ENCODE results near the gene VTI1A. TPM values are rescaled to one million over a fixed set of nuclear protein-coding genes. Genes with fewer than 3 reads are reported as not detected.

Gene VTI1A
- total RNA-seq, 1 donor from 2014 or later, result 35.2 TPM

DNA sequence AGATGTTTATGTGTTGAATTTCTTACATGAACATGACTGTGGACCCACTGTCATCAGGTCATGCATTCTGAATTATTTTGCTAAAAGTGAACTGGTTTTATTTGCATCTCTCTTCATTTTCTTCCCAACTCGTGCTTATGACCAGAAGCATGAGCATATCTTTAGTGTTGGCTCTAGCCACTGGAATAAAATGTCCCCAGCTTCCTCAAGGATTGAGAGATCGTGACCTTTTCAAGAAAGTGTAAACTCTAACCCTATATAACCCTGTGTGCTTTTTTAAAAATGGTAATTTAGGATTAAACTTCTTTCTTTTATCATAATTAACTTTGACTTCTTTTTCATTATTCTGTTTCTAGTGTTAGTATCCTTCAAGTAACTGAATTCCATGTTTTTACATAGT lies 55.5 kb downstream of the VTI1A start:
- no peaks in the 10 kb centered on the region for H3K9me3 Mint-ChIP-seq
- no peak for DNase-seq
- H3K27me3 Mint-ChIP-seq, result no peaks in the 10 kb centered on the region
- intact Hi-C loops (cut with micrococcal nuclease), result no loop called here
- H3K36me3 Mint-ChIP-seq (ENCODE audit: low read depth), result peaks cover 12% of the 10 kb centered on the region
- no peak overlapping the region for H3K27ac Mint-ChIP-seq
- H3K4me3 Mint-ChIP-seq, result no peak overlapping the region
- peaks cover 2% of the 10 kb centered on the region for H3K4me1 Mint-ChIP-seq

DNA sequence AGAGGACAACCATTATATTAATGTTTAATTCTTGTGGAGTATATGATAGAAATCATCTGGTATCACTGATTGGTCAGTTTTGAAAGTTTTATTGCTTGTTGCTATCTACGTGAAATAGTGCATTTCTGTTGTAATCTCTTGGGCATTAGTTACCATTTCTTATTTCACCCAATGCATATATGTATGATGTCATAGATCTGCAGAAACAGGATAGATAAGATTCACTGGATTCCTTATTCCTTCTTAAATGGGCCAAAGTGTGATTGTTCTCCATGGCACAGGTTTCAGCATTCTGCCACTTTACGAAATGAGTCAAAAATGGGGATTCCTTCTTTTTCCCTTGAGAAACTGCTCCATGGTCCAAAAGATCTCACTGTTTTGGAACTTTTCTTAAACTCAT lies 56.6 kb downstream of the VTI1A start:
- intact Hi-C loops (cut with micrococcal nuclease), result no loop called here
- Mint-ChIP-seq H3K27me3 (no peaks in the 10 kb centered on the region), H3K27ac (no peak overlapping the region), H3K4me1 (no peaks in the 10 kb centered on the region), H3K4me3 (no peak overlapping the region), H3K9me3 (no peaks in the 10 kb centered on the region), H3K36me3 (ENCODE audit: low read depth) (peaks cover 12% of the 10 kb centered on the region)
- no peak for DNase-seq

GRCh38 chr10:112507046-112507445 lies 60.0 kb downstream of the VTI1A start:
- H3K9me3 Mint-ChIP-seq, result no peaks in the 10 kb centered on the region
- H3K4me3 Mint-ChIP-seq, result no peak overlapping the region
- no peaks in the 10 kb centered on the region for H3K27me3 Mint-ChIP-seq
- intact Hi-C loops (cut with micrococcal nuclease), result no loop called here
- peaks cover 1% of the 10 kb centered on the region for H3K36me3 Mint-ChIP-seq (ENCODE audit: low read depth)
- DNase-seq, result no peak
- H3K4me1 Mint-ChIP-seq, result no peaks in the 10 kb centered on the region
- no peak overlapping the region for H3K27ac Mint-ChIP-seq

DNA sequence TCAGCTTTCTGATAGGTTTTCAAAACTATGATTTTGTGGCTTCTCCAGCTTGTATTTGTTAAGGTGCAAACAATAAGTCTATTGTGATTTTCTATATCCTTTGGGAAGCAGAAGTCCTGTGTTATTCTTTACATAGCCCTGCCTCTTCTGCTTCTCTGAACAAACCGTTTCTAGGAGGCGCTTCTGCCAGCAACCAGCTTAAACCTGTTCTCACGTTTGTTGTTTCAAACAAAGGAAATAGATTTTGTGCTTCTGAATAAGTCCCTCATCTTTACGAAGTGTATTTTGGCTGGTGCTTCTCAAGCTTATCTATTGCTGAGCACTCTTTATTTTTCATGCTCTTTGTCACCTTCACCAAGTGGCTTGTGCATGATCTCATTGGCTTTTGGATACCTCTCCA lies 61.0 kb downstream of the VTI1A start:
- H3K27me3 Mint-ChIP-seq, result no peaks in the 10 kb centered on the region
- no peaks in the 10 kb centered on the region for H3K9me3 Mint-ChIP-seq
- peaks cover 1% of the 10 kb centered on the region for H3K36me3 Mint-ChIP-seq (ENCODE audit: low read depth)
- DNase-seq, result no peak
- no peaks in the 10 kb centered on the region for H3K4me1 Mint-ChIP-seq
- no peak overlapping the region for H3K4me3 Mint-ChIP-seq
- intact Hi-C loops (cut with micrococcal nuclease), result no loop called here
- no peak overlapping the region for H3K27ac Mint-ChIP-seq

DNA sequence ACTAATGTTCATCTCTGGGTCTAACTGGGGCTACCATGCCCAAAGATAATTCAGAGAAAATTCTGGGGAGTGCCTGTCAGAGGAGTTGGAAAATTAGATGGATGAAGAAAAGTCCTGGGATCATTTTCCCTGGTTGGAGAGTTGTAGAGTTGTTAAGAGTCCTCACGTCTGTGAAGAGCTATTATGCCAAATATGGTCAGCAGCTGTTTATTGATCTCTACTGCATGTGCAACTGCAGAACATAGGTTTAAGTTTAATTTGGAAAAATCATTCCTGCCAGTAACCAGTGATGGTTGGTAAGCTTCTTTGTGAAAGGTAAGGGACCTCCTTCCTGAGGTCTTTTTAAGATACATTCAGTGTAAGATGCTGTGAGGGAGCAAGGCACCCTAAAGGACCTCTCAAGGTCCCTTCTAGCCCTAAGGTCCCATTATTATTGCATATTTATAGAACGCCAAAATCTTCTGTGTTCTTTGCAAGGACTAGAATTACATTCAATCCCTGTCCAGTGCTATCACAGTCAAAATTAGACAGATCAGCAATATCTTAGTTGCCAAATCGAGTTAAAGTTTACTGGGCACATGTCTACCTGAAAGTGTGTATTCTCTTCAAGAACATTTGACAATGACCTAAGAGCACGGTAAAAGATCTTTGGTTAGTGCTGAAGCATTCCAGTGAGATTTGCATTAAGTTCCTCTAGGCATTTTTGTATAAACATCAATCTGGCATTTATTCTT lies 62.7 kb downstream of the VTI1A start:
- H3K27me3 Mint-ChIP-seq, result peaks cover 4% of the 10 kb centered on the region
- no peaks in the 10 kb centered on the region for H3K4me1 Mint-ChIP-seq
- DNase-seq, result no peak
- no peak overlapping the region for H3K27ac Mint-ChIP-seq
- H3K9me3 Mint-ChIP-seq, result no peaks in the 10 kb centered on the region
- intact Hi-C loops (cut with micrococcal nuclease), result no loop called here
- H3K36me3 Mint-ChIP-seq (ENCODE audit: low read depth), result peaks cover 1% of the 10 kb centered on the region
- H3K4me3 Mint-ChIP-seq, result no peak overlapping the region

DNA sequence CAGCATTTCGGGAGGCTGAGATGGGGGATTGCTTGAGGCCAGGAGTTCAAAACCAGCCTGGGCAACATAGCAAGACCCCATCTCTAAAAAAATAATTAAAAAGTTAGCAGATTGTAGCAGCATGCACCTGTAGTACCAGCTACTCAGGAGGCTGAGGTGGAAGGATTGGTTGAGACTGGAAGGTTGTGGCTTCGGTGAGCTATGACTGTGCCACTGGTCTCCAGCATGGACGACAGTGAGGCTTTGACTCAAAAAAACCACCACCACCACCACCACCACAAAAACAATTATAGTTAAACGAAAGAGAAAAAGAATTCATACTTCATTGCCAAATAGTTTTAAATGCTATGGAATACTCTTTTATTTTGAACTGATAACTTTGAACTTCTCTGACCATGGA lies 63.4 kb downstream of the VTI1A start:
- H3K27ac Mint-ChIP-seq, result no peak overlapping the region
- DNase-seq, result no peak
- no peaks in the 10 kb centered on the region for H3K4me1 Mint-ChIP-seq
- intact Hi-C loops (cut with micrococcal nuclease), result no loop called here
- H3K4me3 Mint-ChIP-seq, result no peak overlapping the region
- H3K36me3 Mint-ChIP-seq (ENCODE audit: low read depth), result peaks cover 1% of the 10 kb centered on the region
- peaks cover 4% of the 10 kb centered on the region for H3K27me3 Mint-ChIP-seq
- no peaks in the 10 kb centered on the region for H3K9me3 Mint-ChIP-seq

- Mint-ChIP-seq H3K27ac (no peak overlapping the region), H3K4me1 (no peaks in the 10 kb centered on the region), H3K9me3 (no peaks in the 10 kb centered on the region), H3K4me3 (no peak overlapping the region), H3K36me3 (ENCODE audit: low read depth) (peaks cover 1% of the 10 kb centered on the region), H3K27me3 (peaks cover 4% of the 10 kb centered on the region)
- intact Hi-C loops (cut with micrococcal nuclease), result no loop called here
- DNase-seq, result no peak
Measured at GRCh38 chr10:112512294-112512693, 65.3 kb downstream of the VTI1A start.

DNA sequence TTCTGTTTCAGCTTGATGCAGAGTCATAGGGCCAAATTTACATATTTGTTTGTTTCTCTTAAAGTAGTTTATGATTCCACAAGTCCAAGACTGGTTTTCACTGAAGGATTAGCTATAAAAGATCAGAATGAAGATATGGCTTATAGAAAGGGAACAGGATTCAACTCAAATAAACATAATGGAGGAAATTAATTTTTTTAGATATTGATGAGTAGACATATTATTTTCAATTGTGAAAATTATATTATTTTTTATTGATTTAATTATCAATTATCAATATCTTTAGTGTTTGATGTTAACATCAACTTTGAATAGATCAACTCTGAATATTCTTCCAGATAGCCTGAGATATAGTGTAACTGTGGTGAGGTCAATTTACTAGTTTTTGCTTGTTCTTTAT lies 68.1 kb downstream of the VTI1A start:
- intact Hi-C loops (cut with micrococcal nuclease), result no loop called here

GRCh38 chr10:112515852-112516251 lies 68.8 kb downstream of the VTI1A start:
- Mint-ChIP-seq H3K9me3 (no peaks in the 10 kb centered on the region), H3K4me1 (peaks cover 8% of the 10 kb centered on the region), H3K27me3 (peaks cover 4% of the 10 kb centered on the region), H3K36me3 (ENCODE audit: low read depth) (peaks cover 1% of the 10 kb centered on the region), H3K4me3 (no peak overlapping the region), H3K27ac (no peak overlapping the region)
- no peak for DNase-seq
- intact Hi-C loops (cut with micrococcal nuclease), result no loop called here

More for the DNA sequence above, 68.1 kb downstream of the VTI1A start:
- no peak overlapping the region for H3K4me3 Mint-ChIP-seq
- peaks cover 4% of the 10 kb centered on the region for H3K27me3 Mint-ChIP-seq
- no peak overlapping the region for H3K27ac Mint-ChIP-seq
- peaks cover 8% of the 10 kb centered on the region for H3K4me1 Mint-ChIP-seq
- DNase-seq, result no peak
- peaks cover 1% of the 10 kb centered on the region for H3K36me3 Mint-ChIP-seq (ENCODE audit: low read depth)
- no peaks in the 10 kb centered on the region for H3K9me3 Mint-ChIP-seq

DNA sequence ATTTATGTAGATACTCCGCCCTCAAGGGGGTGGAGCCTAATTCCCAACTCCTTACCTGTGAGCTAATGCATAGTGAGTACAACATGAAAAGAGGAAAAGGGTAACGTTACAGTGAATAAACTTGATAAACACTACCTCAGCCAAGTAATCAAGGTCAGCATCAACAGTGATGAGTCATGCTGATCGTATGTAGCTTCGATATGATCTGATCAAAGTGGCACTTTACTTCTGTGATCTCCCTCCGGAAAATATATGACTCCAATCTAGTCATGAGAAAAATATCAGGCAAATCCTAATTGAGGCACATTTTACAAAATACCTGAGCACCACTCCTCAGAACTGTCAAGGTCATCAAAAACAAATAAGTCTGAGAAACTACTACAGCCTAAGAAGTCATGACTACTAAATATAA lies 70.4 kb downstream of the VTI1A start:
- H3K27me3 Mint-ChIP-seq, result peaks cover 6% of the 10 kb centered on the region
- no peak overlapping the region for H3K27ac Mint-ChIP-seq
- peaks cover 8% of the 10 kb centered on the region for H3K4me1 Mint-ChIP-seq
- H3K36me3 Mint-ChIP-seq (ENCODE audit: low read depth), result no peaks in the 10 kb centered on the region
- no peaks in the 10 kb centered on the region for H3K9me3 Mint-ChIP-seq
- no peak for DNase-seq
- intact Hi-C loops (cut with micrococcal nuclease), result no loop called here
- no peak overlapping the region for H3K4me3 Mint-ChIP-seq

DNA sequence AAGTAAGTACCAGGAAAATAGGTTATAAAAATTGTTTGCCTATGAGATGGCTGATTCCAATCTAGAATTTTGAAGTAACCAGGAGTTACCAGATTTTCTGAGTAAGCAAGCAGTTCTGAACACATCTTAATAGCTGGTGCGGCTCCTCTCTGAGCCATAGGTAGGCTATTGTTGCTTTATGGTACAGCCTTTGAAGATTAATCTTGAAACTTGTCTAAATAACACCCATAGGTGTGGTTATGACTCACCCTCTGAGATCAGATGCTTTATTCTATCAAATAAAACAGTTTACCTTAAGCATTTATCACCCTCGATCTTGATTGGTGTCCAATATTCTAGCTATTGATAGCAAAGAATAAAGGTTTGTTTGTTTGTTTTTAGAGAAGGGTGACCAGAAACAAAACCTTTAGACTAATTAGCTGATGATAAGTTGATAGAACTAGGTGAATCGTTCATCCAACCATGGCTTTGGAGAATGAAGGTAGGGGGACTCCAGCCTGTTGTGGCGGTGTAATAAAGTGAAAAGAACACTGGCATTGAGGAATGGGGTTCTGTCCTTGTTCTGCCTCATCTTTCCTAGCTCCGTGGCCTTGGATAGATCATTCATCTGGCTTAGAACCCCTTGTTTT lies 72.2 kb downstream of the VTI1A start:
- Mint-ChIP-seq H3K4me3 (no peak overlapping the region), H3K27me3 (peaks cover 8% of the 10 kb centered on the region), H3K9me3 (no peaks in the 10 kb centered on the region), H3K4me1 (peaks cover 8% of the 10 kb centered on the region), H3K36me3 (ENCODE audit: low read depth) (no peaks in the 10 kb centered on the region), H3K27ac (no peak overlapping the region)
- intact Hi-C loops (cut with micrococcal nuclease), result loop anchor here (2.0 kb wide), 1 partner anchor 14 kb away; no protein-coding TSS in a partner anchor
- DNase-seq, result no peak

- peaks cover 7% of the 10 kb centered on the region for H3K27me3 Mint-ChIP-seq
- DNase-seq, result no peak
- intact Hi-C loops (cut with micrococcal nuclease), result no loop called here
- no peaks in the 10 kb centered on the region for H3K9me3 Mint-ChIP-seq
- H3K27ac Mint-ChIP-seq, result no peak overlapping the region
- H3K4me3 Mint-ChIP-seq, result no peak overlapping the region
- H3K36me3 Mint-ChIP-seq (ENCODE audit: low read depth), result no peaks in the 10 kb centered on the region
- peaks cover 11% of the 10 kb centered on the region for H3K4me1 Mint-ChIP-seq
Measured at GRCh38 chr10:112520914-112521313, 73.9 kb downstream of the VTI1A start.

GRCh38 chr10:112524641-112525040 lies 77.6 kb downstream of the VTI1A start:
- no peak for DNase-seq
- Mint-ChIP-seq H3K36me3 (ENCODE audit: low read depth) (peaks cover 5% of the 10 kb centered on the region), H3K4me1 (peaks cover 7% of the 10 kb centered on the region), H3K27ac (no peak overlapping the region), H3K27me3 (peaks cover 8% of the 10 kb centered on the region), H3K4me3 (no peak overlapping the region), H3K9me3 (no peaks in the 10 kb centered on the region)
- intact Hi-C loops (cut with micrococcal nuclease), result loop anchor here (5.0 kb wide), 1 partner anchor 1433 kb away; no protein-coding TSS in a partner anchor

DNA sequence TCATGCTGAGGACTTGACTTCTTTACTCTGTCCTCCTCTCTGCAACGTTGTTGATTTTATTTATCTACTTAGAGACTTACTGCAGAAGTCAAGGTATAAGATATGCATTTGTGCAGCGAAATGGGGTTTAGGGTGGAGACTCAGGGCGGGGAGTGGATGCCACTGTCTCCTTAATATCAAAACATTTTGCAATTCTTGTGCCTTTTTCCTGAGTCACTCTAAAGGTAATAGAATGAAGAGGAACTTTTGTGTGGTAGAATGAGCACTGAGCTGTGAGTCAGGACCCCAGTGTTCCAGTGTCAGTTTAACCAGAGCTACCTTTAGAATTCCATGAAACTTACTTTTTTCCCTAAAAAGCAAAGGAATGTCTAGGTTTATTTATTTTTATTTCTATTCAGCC lies 78.2 kb downstream of the VTI1A start:
- Mint-ChIP-seq H3K27ac (no peak overlapping the region), H3K4me1 (peaks cover 6% of the 10 kb centered on the region), H3K27me3 (peaks cover 8% of the 10 kb centered on the region), H3K4me3 (no peak overlapping the region), H3K36me3 (ENCODE audit: low read depth) (peaks cover 5% of the 10 kb centered on the region), H3K9me3 (no peaks in the 10 kb centered on the region)
- intact Hi-C loops (cut with micrococcal nuclease), result loop anchor here (5.0 kb wide), 1 partner anchor 1432 kb away; no protein-coding TSS in a partner anchor
- DNase-seq, result no peak
